NCI-H1417 treated with DMSO at 0.1 percent for 48 hours (cell line): ENCODE data around the gene MRPL57.
"Not testable (repeated sequence)": the region's sequence is repeated elsewhere in the genome, so short reads cannot be mapped to it uniquely, and the experiment has no call there.

ENCODE experiments used
- DNase-seq: peaks from one replicate; lab custom pipeline; 2025; lab: John Stamatoyannopoulos, UW

Gene MRPL57

GRCh38 chr13:21197606-21198225, 21.3 kb downstream of the MRPL57 start:
- not testable (repeated sequence) for DNase-seq

GRCh38 chr13:21198391-21198790, 21.9 kb downstream of the MRPL57 start:
- not testable (repeated sequence) for DNase-seq

GRCh38 chr13:21201456-21202190, 25.2 kb downstream of the MRPL57 start:
- DNase-seq = not testable (repeated sequence)

- no peak for DNase-seq
Measured at GRCh38 chr13:21202767-21203531, 26.5 kb downstream of the MRPL57 start.

GRCh38 chr13:21208652-21209154, 32.2 kb downstream of the MRPL57 start:
- DNase-seq = no peak

GRCh38 chr13:21212138-21212775, 35.8 kb downstream of the MRPL57 start:
- no peak for DNase-seq

GRCh38 chr13:21215419-21215818, 39.0 kb downstream of the MRPL57 start:
- DNase-seq = not testable (repeated sequence)

- no peak for DNase-seq
Measured at GRCh38 chr13:21216332-21216731, 39.9 kb downstream of the MRPL57 start.

GRCh38 chr13:21218351-21219035, 42.0 kb downstream of the MRPL57 start:
- DNase-seq = no peak

- no peak for DNase-seq
Measured at GRCh38 chr13:21219036-21219381, 42.6 kb downstream of the MRPL57 start.

- not testable (repeated sequence) for DNase-seq
Measured at GRCh38 chr13:21219716-21220115, 43.3 kb downstream of the MRPL57 start.

GRCh38 chr13:21221268-21221667, 44.8 kb downstream of the MRPL57 start:
- DNase-seq = no peak

GRCh38 chr13:21225082-21225481, 48.6 kb downstream of the MRPL57 start:
- DNase-seq = no peak

- DNase-seq = no peak
Measured at GRCh38 chr13:21225841-21226581, 49.6 kb downstream of the MRPL57 start.

GRCh38 chr13:21227917-21228316, 51.5 kb downstream of the MRPL57 start:
- no peak for DNase-seq
